Activated CD4-positive, alpha-beta memory T cell treated with anti-CD3 and anti-CD28 coated beads, Interleukin-2, amount 10 ng/mL, durations not matched to agents 7 days and 5 days (primary cell): Measurements from ENCODE around the gene ACMSD. TPM values are rescaled to one million over a fixed set of nuclear protein-coding genes. Genes with fewer than 3 reads are reported as not detected.

Source experiments
- CTCF ChIA-PET: fragments of 350-600 bp; sonication (Branson Sonifier 250); formaldehyde crosslinking; loops from one replicate; lab custom pipeline; 2021; ENCODE audit warnings: antibody characterized with exemption, inconsistent platforms; lab: Charles Lee
- POLR2A ChIA-PET: fragments of 350-600 bp; sonication (Branson Sonifier 250); formaldehyde crosslinking; loops from one replicate; lab custom pipeline; 2021; ENCODE audit warnings: antibody characterized with exemption; lab: Charles Lee
- DNase-seq: peaks from one replicate; pipeline ENCODE4 v3.0.0-alpha.2; 2020
- H3K27ac Mint-ChIP-seq: one replicate; pipeline ENCODE4 v1.8.0; 2021; ENCODE audit warnings: mild to moderate bottlenecking, mixed read lengths
- H3K27me3 Mint-ChIP-seq: one replicate; pipeline ENCODE4 v1.8.0; 2021; ENCODE audit warnings: mixed read lengths
- H3K36me3 Mint-ChIP-seq: one replicate; pipeline ENCODE4 v1.8.0; 2021; ENCODE audit warnings: low read depth, mixed read lengths
- H3K4me1 Mint-ChIP-seq: one replicate; pipeline ENCODE4 v1.8.0; 2021; ENCODE audit warnings: mixed read lengths
- H3K4me3 Mint-ChIP-seq: one replicate; pipeline ENCODE4 v1.8.0; 2021; ENCODE audit warnings: mild to moderate bottlenecking, mixed read lengths
- H3K9me3 Mint-ChIP-seq: one replicate; pipeline ENCODE4 v1.8.0; 2021; ENCODE audit warnings: mixed read lengths
- total RNA-seq, 2 experiments: library from RNA; stranded (reverse); gene quantifications; one replicate each; pipeline ENCODE4 v1.2.3, GENCODE V29; 2021

ACMSD gene
- total RNA-seq, 2 experiments from 2014 or later, result not detected

DNA sequence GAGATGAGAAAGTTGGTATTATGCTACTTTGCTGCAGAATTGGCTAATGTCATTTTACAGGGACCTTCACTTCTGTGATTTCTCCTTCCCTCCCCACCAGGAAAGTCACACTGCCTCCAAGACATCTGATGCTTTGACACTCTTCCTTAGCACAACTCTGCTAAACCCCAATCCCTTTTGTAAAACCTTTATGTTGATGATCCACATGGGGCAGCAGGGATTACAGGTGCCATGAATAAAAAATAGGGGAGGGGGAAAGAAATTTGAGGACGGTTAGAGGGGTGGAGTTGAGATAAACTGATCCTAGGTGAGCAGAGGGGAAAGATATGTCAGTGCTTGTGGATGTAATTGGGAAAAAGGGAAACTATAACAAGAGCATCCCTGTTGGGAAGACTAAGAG lies 106.6 kb downstream of the ACMSD start:
- Mint-ChIP-seq H3K36me3 (peaks cover 63% of the 10 kb centered on the region), H3K27ac (peak overlapping the region; percentile 9), H3K27me3 (no peaks in the 10 kb centered on the region), H3K4me1 (peaks cover 14% of the 10 kb centered on the region), H3K9me3 (no peaks in the 10 kb centered on the region), H3K4me3 (no peak overlapping the region)
- CTCF ChIA-PET, result no interaction called here
- DNase-seq, result no peak
- POLR2A ChIA-PET, result interaction anchor here (1.4 to 1.5 kb wide), 2 partner anchors 19 to 25 kb away, joined by 3 read pairs; no protein-coding TSS in a partner anchor

DNA sequence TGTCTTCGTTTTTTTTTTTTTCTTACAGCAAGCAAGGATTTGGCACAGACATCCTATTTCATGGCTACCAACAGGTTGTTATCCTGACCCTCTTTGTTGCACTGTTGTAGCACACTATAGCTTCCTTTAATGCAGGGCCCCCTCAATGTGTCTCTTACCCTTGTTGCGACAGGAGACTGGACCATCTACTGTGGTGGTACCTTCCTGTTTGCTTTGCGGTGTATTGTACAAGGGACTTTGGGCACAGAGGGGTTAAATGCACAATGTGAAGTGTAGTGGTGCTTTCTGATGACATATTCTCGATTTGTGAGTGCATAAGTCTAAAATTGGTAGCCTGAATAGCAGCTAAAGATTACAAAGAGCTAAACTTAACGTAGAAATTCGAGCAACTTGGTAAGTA lies 107.7 kb downstream of the ACMSD start:
- Mint-ChIP-seq H3K9me3 (no peaks in the 10 kb centered on the region), H3K27ac (no peak overlapping the region), H3K36me3 (peaks cover 66% of the 10 kb centered on the region), H3K27me3 (no peaks in the 10 kb centered on the region), H3K4me3 (no peak overlapping the region), H3K4me1 (peaks cover 20% of the 10 kb centered on the region)
- DNase-seq, result no peak
- CTCF ChIA-PET, result no interaction called here
- POLR2A ChIA-PET, result interaction anchor here (1.4 kb wide), 1 partner anchor 26 kb away, joined by 3 read pairs; no protein-coding TSS in a partner anchor

DNA sequence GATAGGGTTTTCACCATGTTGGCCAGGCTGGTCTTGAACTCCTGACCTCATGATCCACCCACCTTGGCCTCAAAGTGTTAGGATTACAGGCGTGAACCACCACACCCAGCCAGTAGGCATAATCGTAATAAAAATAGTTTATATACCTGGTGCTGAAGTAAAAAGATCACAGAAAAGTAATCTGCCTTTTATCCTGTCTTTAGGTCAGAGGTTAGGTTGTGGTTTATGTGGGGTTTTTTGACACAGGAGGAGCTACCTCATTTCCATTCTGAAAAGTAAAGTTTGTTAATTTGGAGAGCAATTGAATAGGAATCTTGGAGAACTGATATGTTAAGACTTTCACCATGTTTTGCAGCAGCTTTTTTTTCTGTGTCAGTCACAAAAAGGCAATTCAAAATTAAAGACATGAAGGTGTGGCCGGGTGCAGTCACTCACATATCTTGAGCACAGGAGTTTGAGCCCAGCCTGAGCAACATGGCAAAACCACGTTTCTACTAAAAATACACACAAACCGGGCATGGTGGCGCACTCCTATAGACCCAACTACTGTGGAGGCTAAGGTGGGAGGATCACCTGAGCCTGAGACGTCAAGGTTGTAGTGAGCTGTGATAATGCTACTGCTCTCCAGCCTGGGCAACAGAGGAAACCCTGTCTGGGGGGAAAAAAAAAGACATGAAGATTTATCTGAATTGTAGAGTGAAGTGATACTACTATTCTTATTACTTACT lies 111.7 kb downstream of the ACMSD start:
- ChIA-PET CTCF (no interaction called here), POLR2A (interaction anchor here (0.9 kb wide), 2 partner anchors 8 to 23 kb away, joined by 3 read pairs; no protein-coding TSS in a partner anchor)
- H3K4me3 Mint-ChIP-seq, result no peak overlapping the region
- DNase-seq, result no peak
- no peaks in the 10 kb centered on the region for H3K27me3 Mint-ChIP-seq
- H3K9me3 Mint-ChIP-seq, result no peaks in the 10 kb centered on the region
- H3K36me3 Mint-ChIP-seq, result peaks cover 76% of the 10 kb centered on the region
- peaks cover 20% of the 10 kb centered on the region for H3K4me1 Mint-ChIP-seq
- H3K27ac Mint-ChIP-seq, result peak overlapping the region; percentile 40

DNA sequence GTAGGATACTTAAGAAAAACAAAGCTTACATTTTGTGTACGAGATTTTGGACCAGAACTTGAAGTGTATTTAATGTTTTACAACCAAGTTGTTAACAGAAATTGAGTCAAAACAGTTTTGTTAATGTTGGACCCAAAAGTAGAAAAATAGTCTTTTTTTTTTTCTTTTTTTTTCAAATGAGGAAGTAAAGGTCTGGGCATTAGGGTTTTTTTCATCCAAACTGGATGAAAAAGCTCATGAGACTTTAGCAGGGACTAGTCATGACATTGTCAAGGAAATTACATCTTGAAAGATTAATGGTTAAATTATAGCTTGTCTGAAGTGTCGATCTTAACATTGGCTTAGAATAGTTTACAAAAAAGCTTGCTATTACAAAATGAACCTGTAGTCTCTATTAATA lies 112.5 kb downstream of the ACMSD start:
- peaks cover 69% of the 10 kb centered on the region for H3K36me3 Mint-ChIP-seq
- no peak for DNase-seq

More for the DNA sequence above, 112.5 kb downstream of the ACMSD start:
- no peak overlapping the region for H3K4me3 Mint-ChIP-seq
- no peaks in the 10 kb centered on the region for H3K27me3 Mint-ChIP-seq
- H3K27ac Mint-ChIP-seq, result no peak overlapping the region
- H3K9me3 Mint-ChIP-seq, result no peaks in the 10 kb centered on the region
- H3K4me1 Mint-ChIP-seq, result peaks cover 20% of the 10 kb centered on the region
- POLR2A ChIA-PET, result interaction anchor here (0.9 kb wide), 1 partner anchor 24 kb away, joined by 3 read pairs; no protein-coding TSS in a partner anchor
- CTCF ChIA-PET, result no interaction called here

Other genes with a start within 250 kb of the ACMSD start
- gene TMEM163, start 119.6 kb upstream of the ACMSD start, total RNA-seq, result 1 to 10 TPM; 1.8 to 2.3 TPM
- gene CCNT2, start 80.2 kb downstream of the ACMSD start, total RNA-seq, result 10 to 100 TPM; 35.8 to 37.4 TPM
- gene MAP3K19, start 208.8 kb downstream of the ACMSD start, total RNA-seq, result not detected
- 10 to 100 TPM; 22.9 to 23.0 TPM for gene RAB3GAP1, start 213.7 kb downstream of the ACMSD start, total RNA-seq